GM12878 (cell line): ENCODE data around the gene XPC. TPM values are rescaled to one million over a fixed set of nuclear protein-coding genes. Genes with fewer than 3 reads are reported as not detected.

ENCODE experiments used
- CEBPB ChIP-seq, 2 experiments: fragments of 150-350 bp in 1 of 2; IDR thresholded peaks; 2 replicates each; pipeline ENCODE4 v1.6.1; 2012 to 2014; ENCODE audit warnings: low read depth in 2 of 2, low read length in 2 of 2, borderline replicate concordance in 1 of 2, inconsistent platforms in 1 of 2
- FOS ChIP-seq: IDR thresholded peaks from 3 replicates; pipeline ENCODE4 v1.6.1; 2011; ENCODE audit warnings: borderline replicate concordance; ENCODE audit not compliant: insufficient read length; ENCODE audit errors: extremely low read depth
- IKZF2 ChIP-seq, 2 experiments: fragments of 450-650 bp; IDR thresholded peaks; 2 replicates each; pipeline ENCODE4 v1.6.1; 2017; ENCODE audit warnings: mild to moderate bottlenecking in 2 of 2, moderate library complexity in 2 of 2
- LARP7 ChIP-seq: fragments of 450-650 bp; IDR thresholded peaks from 2 replicates; pipeline ENCODE4 v1.6.1; 2017; ENCODE audit warnings: mild to moderate bottlenecking
- MYC ChIP-seq: IDR thresholded peaks from 2 replicates; pipeline ENCODE4 v1.6.1; 2011; ENCODE audit warnings: mild to moderate bottlenecking, low read length, moderate library complexity, inconsistent platforms; ENCODE audit not compliant: insufficient read depth, insufficient replicate concordance, insufficient read length, severe bottlenecking
- NFXL1 ChIP-seq: fragments of 450-650 bp; IDR thresholded peaks from 2 replicates; pipeline ENCODE4 v1.6.1; 2017; ENCODE audit warnings: antibody characterized with exemption, mild to moderate bottlenecking, borderline replicate concordance
- NFYA ChIP-seq: IDR thresholded peaks from 2 replicates; pipeline ENCODE4 v1.6.1; 2011; ENCODE audit warnings: low read depth, mild to moderate bottlenecking, low read length, improper control_type of control experiment, borderline replicate concordance
- RFX5 ChIP-seq: IDR thresholded peaks from 2 replicates; pipeline ENCODE4 v1.6.1; 2011; ENCODE audit warnings: low read depth, low read length, improper control_type of control experiment
- SIX5 ChIP-seq: IDR thresholded peaks from 2 replicates; pipeline ENCODE4 v1.6.1; 2011; ENCODE audit warnings: mild to moderate bottlenecking, low read depth, low read length, moderate library complexity; ENCODE audit not compliant: severe bottlenecking
- STAT1 ChIP-seq: fragments of 450-650 bp; conservative IDR thresholded peaks from 2 replicates; pipeline ENCODE4 v1.6.1; 2014; ENCODE audit warnings: antibody characterized with exemption, mild to moderate bottlenecking
- TCF3 ChIP-seq: IDR thresholded peaks from 2 replicates; pipeline ENCODE4 v1.6.1; 2012; ENCODE audit warnings: low read depth, mild to moderate bottlenecking, low read length, borderline replicate concordance; ENCODE audit not compliant: insufficient read depth
- YY1 ChIP-seq: IDR thresholded peaks from 2 replicates; pipeline ENCODE4 v1.6.1; 2011; ENCODE audit warnings: low read depth, mild to moderate bottlenecking, low read length
- ZNF622 ChIP-seq: fragments of 450-650 bp; IDR thresholded peaks from 2 replicates; pipeline ENCODE4 v1.6.1; 2017; ENCODE audit warnings: mild to moderate bottlenecking, inconsistent platforms
- polyA plus RNA-seq, 11 experiments: library from polyadenylated mRNA; depleted of rRNA in 4 of 11; unstranded in 6 of 11; stranded (reverse) in 5 of 11; fragments of >200 nt; fragmentation: Nextera tagmentation in 4 of 11; fragmentation: Illumina TruSeq in 1 of 11; extraction: Ambion mirVana in 4 of 11; extraction: Trizol in 1 of 11; gene quantifications; 1 replicate in 1 of 11; 2 replicates in 10 of 11; pipeline versions ENCODE4 v1.2.1 to v1.2.3, GENCODE V29; 2011 to 2016; ENCODE audit warnings: inconsistent platforms in 2 of 11, missing spikeins in 2 of 11, low read depth in 1 of 11
- total RNA-seq, 4 experiments: library from RNA; depleted of rRNA in 3 of 4; stranded (reverse); fragments of >200 nt in 3 of 4; fragmentation: Illumina TruSeq in 1 of 4; extraction: Trizol in 1 of 4; gene quantifications; 2 replicates each; pipeline versions ENCODE4 v1.2.1 to v1.2.3, GENCODE V29; 2013 to 2021
- TF ChIP-seq, protein P1 (sequence below): fragments of 450-650 bp; IDR thresholded peaks from 2 replicates; pipeline ENCODE4 v1.6.1; 2017; ENCODE audit warnings: mild to moderate bottlenecking, low read depth, inconsistent platforms; ENCODE audit not compliant: poor library complexity, severe bottlenecking
- TF ChIP-seq, protein P2 (sequence below): fragments of 450-650 bp; IDR thresholded peaks from 2 replicates; pipeline ENCODE4 v1.6.1; 2014; ENCODE audit warnings: mild to moderate bottlenecking
- TF ChIP-seq, protein P3 (sequence below), 3 experiments: IDR thresholded peaks in 2 of 3; conservative IDR thresholded peaks in 1 of 3; 2 replicates each; pipeline ENCODE4 v1.5.1; 2011; ENCODE audit warnings: low read depth in 3 of 3, low read length in 3 of 3, mild to moderate bottlenecking in 3 of 3, control low read depth in 2 of 3, moderate library complexity in 2 of 3, inconsistent platforms in 1 of 3, mixed read lengths in 1 of 3; ENCODE audit not compliant: control insufficient read depth in 2 of 3, insufficient read depth in 1 of 3; ENCODE audit errors: extremely low read depth in 1 of 3
- TF ChIP-seq, protein P4 (sequence below): fragments of 450-650 bp; IDR thresholded peaks from 2 replicates; pipeline ENCODE4 v1.6.1; 2016; ENCODE audit warnings: mild to moderate bottlenecking, moderate library complexity, borderline replicate concordance

Gene XPC
- total and polyA plus RNA-seq, 10 of the 15 experiments (the other 5 are each of a cell fraction or from before 2014, with no cell fraction given), result 4.0 to 48.3 (median 29.8) TPM

DNA sequence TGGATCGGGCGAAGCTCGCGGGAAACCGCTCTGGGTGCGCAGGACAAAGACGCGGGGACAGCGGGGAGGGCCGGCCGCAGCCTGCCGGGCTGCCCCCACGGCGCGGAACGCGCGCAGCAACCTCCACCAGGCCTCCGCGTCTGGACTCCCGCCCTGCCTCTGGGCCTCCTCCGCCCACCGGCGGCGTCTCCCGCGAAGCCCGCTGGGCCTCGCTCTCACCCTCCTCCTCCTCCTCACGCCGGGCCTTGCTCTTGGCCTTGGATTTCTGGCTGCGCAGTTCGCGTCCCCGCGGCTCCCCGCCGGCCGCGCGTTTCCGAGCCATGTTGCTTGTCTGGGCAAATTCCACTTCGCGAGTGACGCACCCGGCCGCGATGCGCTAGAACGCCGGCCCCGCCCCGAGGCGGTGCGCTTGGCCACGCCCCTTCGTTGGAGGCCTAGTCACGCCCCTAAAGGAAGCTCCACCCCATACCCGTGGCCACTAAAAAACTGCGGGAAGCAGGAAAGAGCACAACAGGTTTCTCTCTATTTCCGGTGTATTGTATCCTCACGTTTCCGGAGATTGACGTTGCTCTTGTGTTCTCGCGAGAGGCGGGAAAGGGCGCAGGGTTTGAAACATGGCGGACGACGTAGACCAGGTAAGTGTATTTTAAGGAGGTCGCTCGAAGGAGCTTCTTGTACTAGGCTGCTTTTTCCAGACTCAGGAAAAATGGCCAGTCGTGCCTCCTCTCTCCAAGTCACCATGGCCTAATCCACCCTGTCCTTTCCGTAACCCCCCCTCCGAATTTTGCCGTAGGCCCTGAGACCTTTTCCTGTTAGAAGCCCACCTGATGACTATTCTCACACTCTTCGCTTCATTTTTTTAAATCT is at the start of gene XPC, which contains the start of gene LSM3 (continued):
- TF ChIP-seq, protein P1, sequence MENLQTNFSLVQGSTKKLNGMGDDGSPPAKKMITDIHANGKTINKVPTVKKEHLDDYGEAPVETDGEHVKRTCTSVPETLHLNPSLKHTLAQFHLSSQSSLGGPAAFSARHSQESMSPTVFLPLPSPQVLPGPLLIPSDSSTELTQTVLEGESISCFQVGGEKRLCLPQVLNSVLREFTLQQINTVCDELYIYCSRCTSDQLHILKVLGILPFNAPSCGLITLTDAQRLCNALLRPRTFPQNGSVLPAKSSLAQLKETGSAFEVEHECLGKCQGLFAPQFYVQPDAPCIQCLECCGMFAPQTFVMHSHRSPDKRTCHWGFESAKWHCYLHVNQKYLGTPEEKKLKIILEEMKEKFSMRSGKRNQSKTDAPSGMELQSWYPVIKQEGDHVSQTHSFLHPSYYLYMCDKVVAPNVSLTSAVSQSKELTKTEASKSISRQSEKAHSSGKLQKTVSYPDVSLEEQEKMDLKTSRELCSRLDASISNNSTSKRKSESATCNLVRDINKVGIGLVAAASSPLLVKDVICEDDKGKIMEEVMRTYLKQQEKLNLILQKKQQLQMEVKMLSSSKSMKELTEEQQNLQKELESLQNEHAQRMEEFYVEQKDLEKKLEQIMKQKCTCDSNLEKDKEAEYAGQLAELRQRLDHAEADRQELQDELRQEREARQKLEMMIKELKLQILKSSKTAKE, result no peak
- TF ChIP-seq, protein P2, sequence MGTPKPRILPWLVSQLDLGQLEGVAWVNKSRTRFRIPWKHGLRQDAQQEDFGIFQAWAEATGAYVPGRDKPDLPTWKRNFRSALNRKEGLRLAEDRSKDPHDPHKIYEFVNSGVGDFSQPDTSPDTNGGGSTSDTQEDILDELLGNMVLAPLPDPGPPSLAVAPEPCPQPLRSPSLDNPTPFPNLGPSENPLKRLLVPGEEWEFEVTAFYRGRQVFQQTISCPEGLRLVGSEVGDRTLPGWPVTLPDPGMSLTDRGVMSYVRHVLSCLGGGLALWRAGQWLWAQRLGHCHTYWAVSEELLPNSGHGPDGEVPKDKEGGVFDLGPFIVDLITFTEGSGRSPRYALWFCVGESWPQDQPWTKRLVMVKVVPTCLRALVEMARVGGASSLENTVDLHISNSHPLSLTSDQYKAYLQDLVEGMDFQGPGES, result no peak
- TF ChIP-seq MYC (no peak), STAT1 (no peak), FOS (no peak), NFXL1 (no peak), RFX5 (no peak), CEBPB (IDR thresholded peaks at IDR 0.05; ENCODE audit: borderline replicate concordance in 1 of 2, low read depth in 2 of 2, low read length in 2 of 2) (no peak), TCF3 (no peak), SIX5 (no peak), IKZF2 (IDR thresholded peaks at IDR 0.05) (no peak; a peak in 2 of 4 replicates), YY1 (peak; percentile 96), ZNF622 (no peak), NFYA (no peak), LARP7 (peak; percentile 97)
- TF ChIP-seq, protein P3, sequence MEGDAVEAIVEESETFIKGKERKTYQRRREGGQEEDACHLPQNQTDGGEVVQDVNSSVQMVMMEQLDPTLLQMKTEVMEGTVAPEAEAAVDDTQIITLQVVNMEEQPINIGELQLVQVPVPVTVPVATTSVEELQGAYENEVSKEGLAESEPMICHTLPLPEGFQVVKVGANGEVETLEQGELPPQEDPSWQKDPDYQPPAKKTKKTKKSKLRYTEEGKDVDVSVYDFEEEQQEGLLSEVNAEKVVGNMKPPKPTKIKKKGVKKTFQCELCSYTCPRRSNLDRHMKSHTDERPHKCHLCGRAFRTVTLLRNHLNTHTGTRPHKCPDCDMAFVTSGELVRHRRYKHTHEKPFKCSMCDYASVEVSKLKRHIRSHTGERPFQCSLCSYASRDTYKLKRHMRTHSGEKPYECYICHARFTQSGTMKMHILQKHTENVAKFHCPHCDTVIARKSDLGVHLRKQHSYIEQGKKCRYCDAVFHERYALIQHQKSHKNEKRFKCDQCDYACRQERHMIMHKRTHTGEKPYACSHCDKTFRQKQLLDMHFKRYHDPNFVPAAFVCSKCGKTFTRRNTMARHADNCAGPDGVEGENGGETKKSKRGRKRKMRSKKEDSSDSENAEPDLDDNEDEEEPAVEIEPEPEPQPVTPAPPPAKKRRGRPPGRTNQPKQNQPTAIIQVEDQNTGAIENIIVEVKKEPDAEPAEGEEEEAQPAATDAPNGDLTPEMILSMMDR (IDR thresholded peaks at IDR 0.05 in 2 of 3, conservative IDR thresholded peaks at IDR 0.05 in 1 of 3; ENCODE audit: control insufficient read depth in 2 of 3, extremely low read depth in 1 of 3, insufficient read depth in 1 of 3, low read depth in 3 of 3, low read length in 3 of 3), result no peak
- TF ChIP-seq, protein P4, sequence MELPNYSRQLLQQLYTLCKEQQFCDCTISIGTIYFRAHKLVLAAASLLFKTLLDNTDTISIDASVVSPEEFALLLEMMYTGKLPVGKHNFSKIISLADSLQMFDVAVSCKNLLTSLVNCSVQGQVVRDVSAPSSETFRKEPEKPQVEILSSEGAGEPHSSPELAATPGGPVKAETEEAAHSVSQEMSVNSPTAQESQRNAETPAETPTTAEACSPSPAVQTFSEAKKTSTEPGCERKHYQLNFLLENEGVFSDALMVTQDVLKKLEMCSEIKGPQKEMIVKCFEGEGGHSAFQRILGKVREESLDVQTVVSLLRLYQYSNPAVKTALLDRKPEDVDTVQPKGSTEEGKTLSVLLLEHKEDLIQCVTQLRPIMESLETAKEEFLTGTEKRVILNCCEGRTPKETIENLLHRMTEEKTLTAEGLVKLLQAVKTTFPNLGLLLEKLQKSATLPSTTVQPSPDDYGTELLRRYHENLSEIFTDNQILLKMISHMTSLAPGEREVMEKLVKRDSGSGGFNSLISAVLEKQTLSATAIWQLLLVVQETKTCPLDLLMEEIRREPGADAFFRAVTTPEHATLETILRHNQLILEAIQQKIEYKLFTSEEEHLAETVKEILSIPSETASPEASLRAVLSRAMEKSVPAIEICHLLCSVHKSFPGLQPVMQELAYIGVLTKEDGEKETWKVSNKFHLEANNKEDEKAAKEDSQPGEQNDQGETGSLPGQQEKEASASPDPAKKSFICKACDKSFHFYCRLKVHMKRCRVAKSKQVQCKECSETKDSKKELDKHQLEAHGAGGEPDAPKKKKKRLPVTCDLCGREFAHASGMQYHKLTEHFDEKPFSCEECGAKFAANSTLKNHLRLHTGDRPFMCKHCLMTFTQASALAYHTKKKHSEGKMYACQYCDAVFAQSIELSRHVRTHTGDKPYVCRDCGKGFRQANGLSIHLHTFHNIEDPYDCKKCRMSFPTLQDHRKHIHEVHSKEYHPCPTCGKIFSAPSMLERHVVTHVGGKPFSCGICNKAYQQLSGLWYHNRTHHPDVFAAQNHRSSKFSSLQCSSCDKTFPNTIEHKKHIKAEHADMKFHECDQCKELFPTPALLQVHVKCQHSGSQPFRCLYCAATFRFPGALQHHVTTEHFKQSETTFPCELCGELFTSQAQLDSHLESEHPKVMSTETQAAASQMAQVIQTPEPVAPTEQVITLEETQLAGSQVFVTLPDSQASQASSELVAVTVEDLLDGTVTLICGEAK, result peak; percentile 89
